Heart right ventricle (tissue), 16 donors: Measurements from ENCODE around the gene CACNA2D2. TPM values are rescaled to one million over a fixed set of nuclear protein-coding genes. Genes with fewer than 3 reads are reported as not detected.

Experiments used
- ATAC-seq, 8 donors: fragments of 200-7000 bp; cut with Tn5 transposase; one replicate each; pipeline ENCODE4 v1.9.1; 2020; ENCODE audit warnings: mild to moderate bottlenecking in 8 of 8, moderate library complexity in 8 of 8, moderate number of reproducible peaks in 1 of 8
- DNase-seq, 2 donors: peaks; one replicate each; pipeline ENCODE4 v3.0.0-alpha.2; 2020
- H3K27ac ChIP-seq, 10 donors: fragments of 200-600 bp; sonication (generic) in 2 of 10; one replicate each; pipeline versions ENCODE4 v1.5.0 to v1.8.0; 2020 to 2022; ENCODE audit warnings: mild to moderate bottlenecking in 3 of 10
- H3K27me3 ChIP-seq, 7 donors: fragments of 200-600 bp; one replicate each; pipeline ENCODE4 v1.8.0; 2021 to 2022; ENCODE audit warnings: mild to moderate bottlenecking in 2 of 7
- H3K36me3 ChIP-seq, 9 donors: fragments of 200-600 bp; sonication (generic) in 1 of 9; one replicate each; pipeline versions ENCODE4 v1.5.0 to v1.8.0; 2020 to 2022; ENCODE audit warnings: mild to moderate bottlenecking in 2 of 9
- H3K4me1 ChIP-seq, 9 donors: fragments of 200-600 bp; sonication (generic) in 1 of 9; one replicate each; pipeline versions ENCODE4 v1.5.0 to v1.8.0; 2020 to 2022; ENCODE audit warnings: mild to moderate bottlenecking in 4 of 9
- H3K4me3 ChIP-seq, 10 donors: fragments of 200-600 bp; sonication (generic) in 2 of 10; one replicate each; pipeline versions ENCODE4 v1.5.0 to v1.8.0; 2020 to 2022; ENCODE audit warnings: mild to moderate bottlenecking in 7 of 10, moderate library complexity in 2 of 10
- H3K9me3 ChIP-seq, 11 donors: fragments of 200-600 bp in 10 of 11; sonication (generic) in 2 of 11; one replicate each; pipeline versions ENCODE4 v1.5.0 to v1.8.0; 2013 to 2022; ENCODE audit warnings: mild to moderate bottlenecking in 2 of 11, control low read depth in 1 of 11, moderate library complexity in 1 of 11
- CTCF ChIP-seq, 9 donors: fragments of 200-600 bp; sonication (generic) in 2 of 9; IDR thresholded peaks; one replicate each; pipeline versions ENCODE4 v1.5.0 to v1.8.0; 2021 to 2022; ENCODE audit warnings: antibody characterized with exemption in 9 of 9, mild to moderate bottlenecking in 5 of 9, moderate library complexity in 1 of 9
- WGBS, 2 donors: extraction: QIAGEN DNeasy Blood & Tissue Kit; methylation state at CpG; one replicate each; pipeline ENCODE4 v1.1.7; 2013; ENCODE audit warnings: inconsistent platforms in 1 of 2; 5-methylcytosine and 5-hydroxymethylcytosine counted together
- intact Hi-C, 10 donors: fragments of 100-400 bp; cut with DNase I; formaldehyde crosslinking; loops; one replicate each; pipeline versions ENCODE4 v1.11.1 to v1.14.2; 2022
- polyA plus RNA-seq, 2 donors: library from polyadenylated mRNA; stranded (reverse); fragments of 200-250 nt; gene quantifications; one replicate each; pipeline ENCODE4 v1.2.3, GENCODE V29; 2013
- total RNA-seq, 10 donors: library from RNA; stranded (reverse); fragmentation: NEBNext Ultra II Directional in 3 of 10; extraction: Animal tissue kit (Norgen Biotek cat#: 25700) in 3 of 10; gene quantifications; one replicate each; pipeline versions ENCODE4 v1.2.1 to v1.2.4, GENCODE V29; 2021 to 2023
- donor health status: Arrhythmogenic right ventricular cardiomyopathy.
- donor health status: ischemic (EF 13 %, LVEDD 7.1; RV severe dilation, severe dysfunction).
- donor health status: healthy with polysubstance abuse.
- donor health status: DM: no; HTN: yes; CAD: no.
- donor health status: DM: no; HTN: no; CAD: no.
- donor health status: ischemic (EF 25% LVEDD 6.9; RV normal size, moderate dysfunction).
- donor health status: ischemic (EF 25% LVEDD 5.7; RV mildly dilated, moderate dysfunction).
- donor health status: healthy.
- donor health status: DM: yes; HTN: yes; CAD: no.
- donor health status: Ischemic cardiomyopathy.
- donor health status: ischemic (EF 35%, LVEDD 5.7; RV mildly dilated, moderate dysfunction).
- donor health status: nonischemic (EF 11% LVEDD 7.7; RV severe dilation, severe dysfunction).
- donor health status: DM: yes; HTN: yes; CAD: no.
- donor health status: PGD.
- donor health status: ischemic (EF 29% LVEDD 5.4; RV normal size, mild dysfunction).
- donor health status: nonischemic (EF 23%, LVEDD 6.1; RV moderate dilation, normal function).

The CACNA2D2 gene
- total and polyA plus RNA-seq, 12 donors = 0.42 to 3.9 (median 2.4) TPM

- Histone ChIP-seq H3K27me3 (no peaks in the 10 kb centered on the region), H3K9me3 (no peaks in the 10 kb centered on the region), H3K4me3 (peak overlapping the region in 9 of 10 donors; percentile 47 to 88 (median 64)), H3K4me1 (peaks cover 11 to 66% (median 56%) of the 10 kb centered on the region in 9 donors), H3K36me3 (peaks cover 0 to 12% (median 0%) of the 10 kb centered on the region in 9 donors), H3K27ac (peak overlapping the region; percentile 51 to 100 (median 96))
- intact Hi-C loops = loop anchor here in 1 of 10 donors (5.0 to 10.0 kb wide), 2 partner anchors 37 to 1095 kb away; partner anchors contain the start of gene HYAL1
- no peak for TF ChIP-seq CTCF (IDR thresholded peaks at IDR 0.05)
- DNase-seq (no peak), ATAC-seq (no peak)
- WGBS, 2 donors = 84 to 89% methylated on average over 14 of the region's 14 CpGs
These were observed 163.8 kb downstream of the CACNA2D2 start for GRCh38 chr3:50339485-50340146.

GRCh38 chr3:50338965-50339364 lies 164.5 kb downstream of the CACNA2D2 start:
- Histone ChIP-seq H3K27me3 (no peaks in the 10 kb centered on the region), H3K4me3 (peak overlapping the region in 7 of 10 donors; percentile 61 to 88 (median 73)), H3K4me1 (peaks cover 15 to 72% (median 63%) of the 10 kb centered on the region in 9 donors), H3K9me3 (no peaks in the 10 kb centered on the region), H3K36me3 (peaks cover 0 to 13% (median 0%) of the 10 kb centered on the region in 9 donors), H3K27ac (peak overlapping the region in 9 of 10 donors; percentile 92 to 100 (median 97))
- ATAC-seq (no peak), DNase-seq (no peak)
- intact Hi-C loops = loop anchor here in 1 of 10 donors (5.0 kb wide), 1 partner anchor 37 kb away; the partner anchor contains the start of gene HYAL1
- WGBS, 2 donors = 64 to 76% methylated on average over 5 of the region's 5 CpGs
- no peak for TF ChIP-seq CTCF (IDR thresholded peaks at IDR 0.05)

- peak; percentile 100 for DNase-seq
- Histone ChIP-seq H3K4me1 (peaks cover 15 to 87% (median 76%) of the 10 kb centered on the region in 9 donors), H3K4me3 (peak overlapping the region; percentile 61 to 99 (median 78)), H3K27me3 (no peaks in the 10 kb centered on the region), H3K27ac (peak overlapping the region; percentile 88 to 100 (median 97)), H3K36me3 (peaks cover 0 to 23% (median 4%) of the 10 kb centered on the region in 9 donors), H3K9me3 (no peaks in the 10 kb centered on the region)
- 0% methylated on average over 79 of the region's 79 CpGs for WGBS, 2 donors
- no peak for TF ChIP-seq CTCF (IDR thresholded peaks at IDR 0.05)
- intact Hi-C loops = loop anchor here in 1 of 10 donors (5.0 kb wide), 1 partner anchor 35 kb away; the partner anchor contains the start of gene HYAL1
- peak; percentile 83 to 92 (median 86) for ATAC-seq
These were observed 166.1 kb downstream of the CACNA2D2 start for GRCh38 chr3:50337175-50337861.

GRCh38 chr3:50336452-50337174 lies 166.8 kb downstream of the CACNA2D2 start:
- TF ChIP-seq CTCF (IDR thresholded peaks at IDR 0.05) = no peak
- peaks cover 15 to 88% (median 79%) of the 10 kb centered on the region in 9 donors for H3K4me1 ChIP-seq
- H3K9me3 ChIP-seq = no peaks in the 10 kb centered on the region
- no peaks in the 10 kb centered on the region for H3K27me3 ChIP-seq
- DNase-seq (no peak), ATAC-seq (peak in 5 of 8 donors; percentile 1 to 16 (median 4))
- 0 to 2% methylated on average over 31 of the region's 31 CpGs for WGBS, 2 donors
- peak overlapping the region; percentile 61 to 99 (median 78) for H3K4me3 ChIP-seq
- peaks cover 0 to 30% (median 11%) of the 10 kb centered on the region in 9 donors for H3K36me3 ChIP-seq
- intact Hi-C loops = loop anchor here in 1 of 10 donors (5.0 kb wide), 1 partner anchor 34 kb away; the partner anchor contains the start of gene HYAL1
- H3K27ac ChIP-seq = peak overlapping the region; percentile 88 to 100 (median 97)
